Lung (tissue), 12 donors: ENCODE results near the gene KIF24. TPM values are rescaled to one million over a fixed set of nuclear protein-coding genes. Genes with fewer than 3 reads are reported as not detected.

Source experiments
- ATAC-seq: fragments of 200-7000 bp; cut with Tn5 transposase; one replicate; pipeline ENCODE4 v1.9.1; 2020; ENCODE audit warnings: moderate number of reproducible peaks; ENCODE audit not compliant: insufficient read depth, low FRiP score
- DNase-seq, 3 donors: peaks; one replicate each; pipeline ENCODE4 v3.0.0-alpha.2; 2013 to 2017
- H3K27ac ChIP-seq, 2 donors: one replicate each; pipeline ENCODE4 v1.5.1; 2013; ENCODE audit warnings: mild to moderate bottlenecking in 2 of 2, moderate library complexity in 2 of 2, control low read depth in 1 of 2, inconsistent platforms in 1 of 2, low read depth in 1 of 2, low read length in 1 of 2
- H3K27me3 ChIP-seq, 3 donors: one replicate each; pipeline ENCODE4 v1.5.1; 2013; ENCODE audit warnings: low read length in 2 of 3; ENCODE audit not compliant: control insufficient read depth in 3 of 3, insufficient read depth in 3 of 3
- H3K36me3 ChIP-seq, 4 donors: one replicate each; pipeline ENCODE4 v1.5.1; 2013; ENCODE audit warnings: low read length in 4 of 4, mild to moderate bottlenecking in 1 of 4, moderate library complexity in 1 of 4; ENCODE audit not compliant: control insufficient read depth in 4 of 4, insufficient read depth in 4 of 4
- H3K4me1 ChIP-seq, 5 donors: one replicate each; pipeline ENCODE4 v1.5.1; 2013; ENCODE audit warnings: low read length in 5 of 5, mild to moderate bottlenecking in 2 of 5, moderate library complexity in 1 of 5; ENCODE audit not compliant: control insufficient read depth in 5 of 5, insufficient read depth in 5 of 5
- H3K4me3 ChIP-seq: one replicate; pipeline ENCODE4 v1.5.1; 2013; ENCODE audit warnings: mild to moderate bottlenecking, control low read depth, moderate library complexity
- H3K9ac ChIP-seq, 2 donors: one replicate each; pipeline ENCODE4 v1.5.1; 2013; ENCODE audit warnings: low read length in 2 of 2, control low read depth in 1 of 2; ENCODE audit not compliant: insufficient read depth in 1 of 2
- H3K9me3 ChIP-seq, 4 donors: one replicate each; pipeline ENCODE4 v1.5.1; 2013; ENCODE audit warnings: low read length in 3 of 4, mild to moderate bottlenecking in 1 of 4, moderate library complexity in 1 of 4; ENCODE audit not compliant: control insufficient read depth in 4 of 4, insufficient read depth in 3 of 4
- WGBS, 2 donors: extraction: QIAGEN DNeasy Blood & Tissue Kit; methylation state at CpG; one replicate each; pipeline ENCODE4 v1.1.7; 2013; 5-methylcytosine and 5-hydroxymethylcytosine counted together
- polyA plus RNA-seq, 2 donors: library from polyadenylated mRNA; stranded (reverse); fragments of 200-250 nt; gene quantifications; one replicate each; pipeline ENCODE4 v1.2.1, GENCODE V29; 2013
- total RNA-seq, 2 donors: library from RNA; depleted of rRNA in 1 of 2; stranded (reverse); fragments of >200 nt in 1 of 2; gene quantifications; one replicate each; pipeline ENCODE4 v1.2.1, GENCODE V29; 2014 to 2021
- TF ChIP-seq, protein P1 (sequence below): IDR thresholded peaks from 2 replicates; pipeline ENCODE4 v1.5.1; 2012; ENCODE audit warnings: mild to moderate bottlenecking; ENCODE audit errors: control extremely low read depth, extremely low read depth
- donor health status: control.
- donor health status: control.
- donor health status: Bipolar disorder and iron deficiency.
- donor health status: healthy.
- donor health status: DM: yes; HTN: yes; CAD: no.

Gene KIF24
- total and polyA plus RNA-seq, 4 donors: 0.63 to 4.3 (median 1.9) TPM

DNA sequence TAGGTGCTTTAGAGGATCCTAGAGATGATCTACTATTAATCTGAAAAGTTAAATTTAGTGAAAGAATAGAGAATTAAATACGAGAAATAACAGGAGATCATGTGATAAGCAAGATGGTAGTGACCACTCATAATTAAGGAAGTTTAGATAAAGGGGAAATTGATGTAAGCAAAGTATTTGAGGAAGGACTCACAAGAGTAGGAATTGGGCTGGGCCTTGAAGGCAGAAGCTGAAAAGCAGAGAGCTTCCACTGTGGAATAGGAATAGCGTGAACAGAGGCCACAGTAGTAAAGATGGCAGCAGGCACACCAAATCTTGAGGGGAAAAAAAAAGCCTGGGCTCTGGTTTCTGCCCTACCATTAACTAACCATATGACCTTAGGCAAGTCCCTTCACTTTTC lies 38.0 kb downstream of the KIF24 start:
- Histone ChIP-seq H3K9ac (no peak overlapping the region), H3K36me3 (no peaks in the 10 kb centered on the region), H3K9me3 (no peaks in the 10 kb centered on the region), H3K4me3 (no peak overlapping the region), H3K4me1 (no peaks in the 10 kb centered on the region), H3K27ac (no peak overlapping the region), H3K27me3 (no peaks in the 10 kb centered on the region)
- 39 to 58% methylated on average over 2 of the region's 2 CpGs for WGBS, 2 donors
- DNase-seq (no peak), ATAC-seq (peak; percentile 47)
- TF ChIP-seq, protein P1, sequence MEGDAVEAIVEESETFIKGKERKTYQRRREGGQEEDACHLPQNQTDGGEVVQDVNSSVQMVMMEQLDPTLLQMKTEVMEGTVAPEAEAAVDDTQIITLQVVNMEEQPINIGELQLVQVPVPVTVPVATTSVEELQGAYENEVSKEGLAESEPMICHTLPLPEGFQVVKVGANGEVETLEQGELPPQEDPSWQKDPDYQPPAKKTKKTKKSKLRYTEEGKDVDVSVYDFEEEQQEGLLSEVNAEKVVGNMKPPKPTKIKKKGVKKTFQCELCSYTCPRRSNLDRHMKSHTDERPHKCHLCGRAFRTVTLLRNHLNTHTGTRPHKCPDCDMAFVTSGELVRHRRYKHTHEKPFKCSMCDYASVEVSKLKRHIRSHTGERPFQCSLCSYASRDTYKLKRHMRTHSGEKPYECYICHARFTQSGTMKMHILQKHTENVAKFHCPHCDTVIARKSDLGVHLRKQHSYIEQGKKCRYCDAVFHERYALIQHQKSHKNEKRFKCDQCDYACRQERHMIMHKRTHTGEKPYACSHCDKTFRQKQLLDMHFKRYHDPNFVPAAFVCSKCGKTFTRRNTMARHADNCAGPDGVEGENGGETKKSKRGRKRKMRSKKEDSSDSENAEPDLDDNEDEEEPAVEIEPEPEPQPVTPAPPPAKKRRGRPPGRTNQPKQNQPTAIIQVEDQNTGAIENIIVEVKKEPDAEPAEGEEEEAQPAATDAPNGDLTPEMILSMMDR: no peak

GRCh38 chr9:34289159-34289558 lies 39.9 kb downstream of the KIF24 start:
- 91 to 96% methylated on average over 2 of the region's 2 CpGs for WGBS, 2 donors
- Histone ChIP-seq H3K36me3 (no peaks in the 10 kb centered on the region), H3K4me1 (no peaks in the 10 kb centered on the region), H3K9ac (no peak overlapping the region), H3K27me3 (no peaks in the 10 kb centered on the region), H3K27ac (no peak overlapping the region), H3K4me3 (no peak overlapping the region), H3K9me3 (no peaks in the 10 kb centered on the region)
- no peak for ATAC-seq
- DNase-seq: no peak
- TF ChIP-seq, protein P1: no peak

DNA sequence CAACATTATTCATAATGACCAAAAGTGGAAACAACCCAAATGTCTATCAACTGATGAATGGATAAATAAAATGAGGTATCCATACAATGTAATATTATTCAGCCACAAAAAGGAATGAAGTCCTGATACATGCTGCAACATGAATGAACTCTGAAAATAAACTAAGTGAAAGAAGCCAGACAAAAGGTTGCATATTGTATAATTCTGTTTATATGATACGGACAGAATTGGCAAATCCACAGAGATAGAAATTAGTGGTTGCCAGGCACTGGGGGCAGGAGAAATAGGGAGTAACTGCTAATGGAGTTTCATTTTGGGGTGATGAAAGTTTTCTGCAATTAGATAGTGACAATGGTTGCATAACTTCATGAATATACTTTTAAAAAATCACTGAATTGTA lies 47.0 kb downstream of the KIF24 start:
- DNase-seq (peak in 2 of 3 donors; percentile 54 to 76), ATAC-seq (no peak)
- Histone ChIP-seq H3K9me3 (no peaks in the 10 kb centered on the region), H3K36me3 (no peaks in the 10 kb centered on the region), H3K27ac (no peak overlapping the region), H3K4me1 (peaks cover 0 to 9% (median 0%) of the 10 kb centered on the region in 5 donors), H3K27me3 (no peaks in the 10 kb centered on the region), H3K4me3 (no peak overlapping the region), H3K9ac (no peak overlapping the region)
- 81 to 88% methylated on average over 1 of the region's 1 CpG for WGBS, 2 donors
- TF ChIP-seq, protein P1: no peak

- 58 to 79% methylated on average over 3 of the region's 3 CpGs for WGBS, 2 donors
- Histone ChIP-seq H3K9ac (no peak overlapping the region), H3K9me3 (no peaks in the 10 kb centered on the region), H3K4me3 (no peak overlapping the region), H3K4me1 (peaks cover 0 to 9% (median 0%) of the 10 kb centered on the region in 5 donors), H3K27me3 (no peaks in the 10 kb centered on the region), H3K27ac (no peak overlapping the region), H3K36me3 (no peaks in the 10 kb centered on the region)
- DNase-seq: peak in 2 of 3 donors; percentile 23 to 32
- ATAC-seq: no peak
- TF ChIP-seq, protein P1: no peak
Measured at GRCh38 chr9:34279411-34279810, 49.7 kb downstream of the KIF24 start.
